Mesangial cell (primary cell): ENCODE measurements around the gene OR2A7. TPM values are rescaled to one million over a fixed set of nuclear protein-coding genes. Genes with fewer than 3 reads are reported as not detected.

Source experiments
- total RNA-seq: library from RNA; depleted of rRNA; stranded (reverse); fragments of >200 nt; gene quantifications from 2 replicates; pipeline ENCODE4 v1.2.3, GENCODE V29; 2015

The OR2A7 gene, protein sequence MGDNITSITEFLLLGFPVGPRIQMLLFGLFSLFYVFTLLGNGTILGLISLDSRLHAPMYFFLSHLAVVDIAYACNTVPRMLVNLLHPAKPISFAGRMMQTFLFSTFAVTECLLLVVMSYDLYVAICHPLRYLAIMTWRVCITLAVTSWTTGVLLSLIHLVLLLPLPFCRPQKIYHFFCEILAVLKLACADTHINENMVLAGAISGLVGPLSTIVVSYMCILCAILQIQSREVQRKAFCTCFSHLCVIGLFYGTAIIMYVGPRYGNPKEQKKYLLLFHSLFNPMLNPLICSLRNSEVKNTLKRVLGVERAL
- 1.1 and 2.2 TPM in 2 replicates for total RNA-seq

DNA sequence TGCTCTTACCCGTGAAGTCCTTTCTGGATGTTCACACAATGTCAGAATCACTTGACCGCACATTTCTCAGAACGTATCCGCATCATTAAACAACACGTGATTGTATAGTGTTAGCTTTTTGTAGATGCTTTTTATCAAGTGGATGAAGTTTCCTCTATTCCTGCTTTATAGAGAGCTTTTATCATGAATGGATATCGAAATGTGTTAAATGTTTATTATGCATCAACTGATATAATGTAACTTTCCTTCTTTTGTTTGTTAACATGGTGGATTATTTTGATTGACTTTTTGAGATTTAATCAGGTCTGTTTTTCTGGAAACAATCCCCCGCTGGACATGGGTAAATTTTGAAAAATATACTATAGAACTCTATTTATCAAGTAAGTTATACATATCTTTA, at the start of gene OR2A7:
TSS of gene OR2A7 (minus strand) at position 101 of the 400 bp plus-strand sequence. CDS start 5,164 bp downstream, outside the sequence.

DNA sequence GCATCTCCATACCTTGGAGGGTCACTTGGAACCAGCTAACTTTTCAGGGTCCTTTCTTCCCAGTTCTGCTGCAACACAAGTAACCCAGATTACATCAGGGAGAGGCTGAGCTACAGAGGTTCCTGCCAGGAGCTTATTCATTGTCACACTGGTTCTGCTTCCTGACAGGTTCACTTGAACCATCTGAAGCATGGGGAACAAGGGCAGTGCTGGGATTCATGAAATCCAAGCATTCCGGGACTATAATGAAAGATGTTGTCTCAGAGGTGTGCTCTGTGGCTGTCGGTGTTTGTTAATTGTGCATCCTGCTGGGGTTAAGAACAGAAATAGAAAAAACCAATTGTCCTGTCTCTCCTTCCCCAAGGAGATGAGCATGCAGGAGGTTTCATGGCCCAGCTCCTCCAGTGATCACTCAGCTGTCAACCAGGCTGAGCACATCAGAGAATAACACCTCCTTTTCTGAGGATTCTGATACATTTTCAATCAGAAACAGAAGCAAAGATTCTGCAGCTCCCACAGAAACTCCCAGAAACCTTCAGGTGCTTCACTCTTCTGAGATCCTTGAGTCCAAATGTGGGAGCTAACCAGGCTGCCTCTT, 47.4 kb upstream of the OR2A7 start, which contains the start of gene OR2A1:
TSS of gene OR2A1 (plus strand) at position 548 of the 598 bp plus-strand sequence. CDS start 5,706 bp downstream, outside the sequence.

DNA sequence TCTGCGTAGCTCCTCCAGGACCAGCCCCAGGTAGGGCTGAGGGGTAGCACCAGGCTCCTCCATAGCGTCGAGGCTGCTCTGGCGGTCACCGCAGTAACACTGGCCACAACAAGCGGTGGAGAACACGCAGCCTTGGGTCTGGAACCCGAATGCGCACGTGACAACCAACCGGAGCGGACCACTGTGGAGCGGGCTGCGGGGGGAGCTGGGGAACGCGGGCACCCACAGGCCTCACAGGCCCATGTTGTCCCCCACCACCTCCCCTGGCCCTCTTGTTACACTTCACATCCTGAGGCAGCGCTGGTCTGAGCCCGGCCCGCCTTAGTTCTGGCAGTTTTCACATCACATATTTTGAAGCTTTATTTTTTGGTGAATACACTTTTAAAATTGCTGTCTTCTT, 4.6 kb upstream of the OR2A7 start, which contains the start of gene CTAGE8:
TSS of gene CTAGE8 (minus strand) at position 101 of the 400 bp plus-strand sequence. CDS start at position 63, 38 bp downstream.

DNA sequence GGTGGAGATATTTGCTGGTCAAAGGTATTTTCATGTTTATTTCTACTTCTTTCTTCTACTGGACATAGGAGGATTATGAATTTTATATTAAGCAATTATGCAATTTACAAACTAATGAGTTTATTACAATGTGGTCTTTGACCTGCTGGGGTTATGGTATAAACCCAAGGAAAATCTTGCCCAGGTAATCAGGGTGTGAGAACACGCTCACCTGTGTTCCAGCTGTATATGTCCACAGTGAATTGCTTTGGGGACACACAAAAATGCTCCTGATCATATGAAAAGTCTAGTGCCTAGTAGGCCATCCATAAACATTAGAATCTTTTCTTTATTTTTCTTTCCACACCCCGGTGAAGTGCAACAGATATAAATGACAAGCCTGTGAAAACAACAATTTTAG, 25.2 kb downstream of the OR2A7 start, which contains the start of gene OR2A42:
TSS of gene OR2A42 (minus strand) at position 241 of the 400 bp plus-strand sequence. CDS start 6,762 bp downstream, outside the sequence.

Other genes with a start within 250 kb of the OR2A7 start
- gene OR2A5, start 215.8 kb downstream of the OR2A7 start, total RNA-seq, result not detected in 2 replicates
- not detected in 2 replicates for gene OR2A25, start 195.0 kb downstream of the OR2A7 start, total RNA-seq
- gene OR2A12, start 178.5 kb downstream of the OR2A7 start, total RNA-seq, result not detected in 2 replicates
- not detected in 2 replicates for gene OR2A2, start 155.2 kb downstream of the OR2A7 start, total RNA-seq
- gene OR2A14, start 141.6 kb downstream of the OR2A7 start, total RNA-seq, result not detected in 2 replicates
- gene CTAGE4, start 81.3 kb downstream of the OR2A7 start, total RNA-seq, result 0.65 and 1.6 TPM in 2 replicates
- 1.5 and 3.8 TPM in 2 replicates for gene ARHGEF35, start 69.0 kb downstream of the OR2A7 start, total RNA-seq
- under 0.01 and 0.49 TPM in 2 replicates for gene OR2A42, start 25.2 kb downstream of the OR2A7 start, total RNA-seq
- 0.38 and 1.6 TPM in 2 replicates for gene CTAGE8, start 4.5 kb upstream of the OR2A7 start, total RNA-seq
- gene OR2A1, start 47.6 kb upstream of the OR2A7 start, total RNA-seq, result 0.13 and 0.33 TPM in 2 replicates
- gene ARHGEF5, start 90.6 kb upstream of the OR2A7 start, total RNA-seq, result 16.1 and 25.6 TPM in 2 replicates
- not detected in 2 replicates for gene NOBOX, start 138.9 kb upstream of the OR2A7 start, total RNA-seq